Testis (tissue), 2 donors: ENCODE measurements around the gene ALK.

Source experiments
- POLR2A ChIP-seq: fragments of 450-650 bp; IDR thresholded peaks from one replicate; pipeline ENCODE4 v1.6.1; 2017; ENCODE audit warnings: antibody characterized with exemption, mild to moderate bottlenecking, moderate library complexity
- TF ChIP-seq, protein P1 (sequence below), 3 experiments: fragments of 450-650 bp in 2 of 3; fragments of 200-600 bp in 1 of 3; sonication (generic) in 1 of 3; IDR thresholded peaks; one replicate each; pipeline ENCODE4 v1.5.1; 2016 to 2019; ENCODE audit warnings: antibody characterized with exemption in 3 of 3, mild to moderate bottlenecking in 2 of 3, moderate library complexity in 1 of 3

DNA sequence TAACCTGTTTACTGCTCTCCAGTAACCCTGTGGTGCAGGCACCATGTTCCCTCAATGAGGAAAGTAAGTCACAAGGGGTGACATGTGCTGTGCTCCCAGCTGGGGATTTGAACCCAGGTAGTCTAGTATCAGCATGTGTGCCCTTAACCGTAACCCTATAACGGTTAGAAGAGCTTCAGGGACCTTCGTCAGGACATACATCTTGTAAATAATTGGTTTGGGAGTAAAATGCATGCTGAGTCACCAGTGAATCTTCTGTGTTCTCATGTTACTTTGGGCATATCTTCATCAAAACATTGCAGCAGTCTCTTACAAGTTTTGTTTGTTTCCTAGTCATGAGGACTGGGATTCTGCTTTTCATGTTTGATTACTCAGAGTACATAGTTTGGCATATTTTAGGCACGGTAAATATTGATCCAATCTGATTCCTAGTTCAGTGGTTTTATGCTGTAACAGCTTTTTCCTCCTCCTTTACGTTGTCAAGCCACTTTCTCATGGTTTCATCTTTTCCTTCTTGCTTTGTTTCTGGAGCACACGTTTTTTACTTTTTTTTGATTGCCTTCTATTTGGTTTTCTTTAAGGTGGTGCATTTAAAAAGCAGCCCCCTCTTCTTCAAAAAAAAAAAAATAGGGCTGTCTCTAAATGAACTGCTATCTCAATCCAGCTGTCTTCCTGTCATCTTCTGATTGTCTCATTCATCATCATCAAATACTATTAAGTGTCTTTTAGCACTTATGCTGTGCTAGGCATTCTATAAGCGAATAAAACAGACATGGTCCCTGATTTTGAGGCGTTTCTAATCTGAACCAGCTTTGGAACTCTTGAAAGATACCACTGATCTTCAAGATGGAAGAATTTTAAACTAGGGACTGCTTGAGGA is 755.8 kb downstream of the ALK start:
- TF ChIP-seq, protein P1, sequence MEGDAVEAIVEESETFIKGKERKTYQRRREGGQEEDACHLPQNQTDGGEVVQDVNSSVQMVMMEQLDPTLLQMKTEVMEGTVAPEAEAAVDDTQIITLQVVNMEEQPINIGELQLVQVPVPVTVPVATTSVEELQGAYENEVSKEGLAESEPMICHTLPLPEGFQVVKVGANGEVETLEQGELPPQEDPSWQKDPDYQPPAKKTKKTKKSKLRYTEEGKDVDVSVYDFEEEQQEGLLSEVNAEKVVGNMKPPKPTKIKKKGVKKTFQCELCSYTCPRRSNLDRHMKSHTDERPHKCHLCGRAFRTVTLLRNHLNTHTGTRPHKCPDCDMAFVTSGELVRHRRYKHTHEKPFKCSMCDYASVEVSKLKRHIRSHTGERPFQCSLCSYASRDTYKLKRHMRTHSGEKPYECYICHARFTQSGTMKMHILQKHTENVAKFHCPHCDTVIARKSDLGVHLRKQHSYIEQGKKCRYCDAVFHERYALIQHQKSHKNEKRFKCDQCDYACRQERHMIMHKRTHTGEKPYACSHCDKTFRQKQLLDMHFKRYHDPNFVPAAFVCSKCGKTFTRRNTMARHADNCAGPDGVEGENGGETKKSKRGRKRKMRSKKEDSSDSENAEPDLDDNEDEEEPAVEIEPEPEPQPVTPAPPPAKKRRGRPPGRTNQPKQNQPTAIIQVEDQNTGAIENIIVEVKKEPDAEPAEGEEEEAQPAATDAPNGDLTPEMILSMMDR (IDR thresholded peaks at IDR 0.05), result no peak
- no peak for TF ChIP-seq POLR2A
